Measurements from ENCODE around the gene PIK3R5.
A peak's percentile ranks its signal among the peaks of the same experiment; 100 is the strongest.

PIK3R5 gene

GRCh38 chr17:8921147-8921546, 44.4 kb downstream of the PIK3R5 start:
- no peak for DNase-seq

- DNase-seq: no peak
Measured at GRCh38 chr17:8918807-8919465, 46.6 kb downstream of the PIK3R5 start.

- no peak for DNase-seq
Measured at GRCh38 chr17:8916466-8916865, 49.0 kb downstream of the PIK3R5 start.

GRCh38 chr17:8914554-8914953, 51.0 kb downstream of the PIK3R5 start:
- DNase-seq: no peak

- DNase-seq: no peak
Measured at GRCh38 chr17:8913879-8914278, 51.6 kb downstream of the PIK3R5 start.

- DNase-seq: no peak
Measured at GRCh38 chr17:8913091-8913490, 52.4 kb downstream of the PIK3R5 start.

- DNase-seq: no peak
Measured at GRCh38 chr17:8912084-8912981, 53.2 kb downstream of the PIK3R5 start.

- no peak for DNase-seq
Measured at GRCh38 chr17:8910969-8911604, 54.4 kb downstream of the PIK3R5 start.

- DNase-seq: no peak
Measured at GRCh38 chr17:8909586-8910270, 55.8 kb downstream of the PIK3R5 start.

- no peak for DNase-seq
Measured at GRCh38 chr17:8905331-8905730, 60.2 kb downstream of the PIK3R5 start.

- no peak for DNase-seq
Measured at GRCh38 chr17:8904686-8905085, 60.8 kb downstream of the PIK3R5 start.

- DNase-seq: no peak
Measured at GRCh38 chr17:8904201-8904600, 61.3 kb downstream of the PIK3R5 start.

- no peak for DNase-seq
Measured at GRCh38 chr17:8900626-8901585, 64.6 kb downstream of the PIK3R5 start.

- no peak for DNase-seq
Measured at GRCh38 chr17:8900207-8900606, 65.3 kb downstream of the PIK3R5 start.

GRCh38 chr17:8898636-8899035, 66.9 kb downstream of the PIK3R5 start:
- no peak for DNase-seq

- DNase-seq: no peak
Measured at GRCh38 chr17:8898126-8898525, 67.4 kb downstream of the PIK3R5 start.

GRCh38 chr17:8896641-8897635, 68.6 kb downstream of the PIK3R5 start:
- DNase-seq: no peak

GRCh38 chr17:8896087-8896486, 69.4 kb downstream of the PIK3R5 start:
- DNase-seq: no peak

GRCh38 chr17:8894673-8895578, 70.6 kb downstream of the PIK3R5 start:
- DNase-seq: peak; percentile 19
